PC-3 (cell line): Measurements from ENCODE around the gene CASQ1.

Source experiments
- EZH2 ChIP-seq: fragments of 300-600 bp; sonication (generic); IDR thresholded peaks from one replicate; pipeline ENCODE4 v1.6.1; 2017; ENCODE audit warnings: antibody characterized with exemption, mild to moderate bottlenecking, low read length; ENCODE audit not compliant: unreplicated experiment
- TF ChIP-seq, protein P1 (sequence below): fragments of 300-600 bp; sonication (generic); conservative IDR thresholded peaks from 2 replicates; pipeline ENCODE4 v1.5.1; 2017; ENCODE audit warnings: antibody characterized with exemption, low read depth, mild to moderate bottlenecking, low read length

DNA sequence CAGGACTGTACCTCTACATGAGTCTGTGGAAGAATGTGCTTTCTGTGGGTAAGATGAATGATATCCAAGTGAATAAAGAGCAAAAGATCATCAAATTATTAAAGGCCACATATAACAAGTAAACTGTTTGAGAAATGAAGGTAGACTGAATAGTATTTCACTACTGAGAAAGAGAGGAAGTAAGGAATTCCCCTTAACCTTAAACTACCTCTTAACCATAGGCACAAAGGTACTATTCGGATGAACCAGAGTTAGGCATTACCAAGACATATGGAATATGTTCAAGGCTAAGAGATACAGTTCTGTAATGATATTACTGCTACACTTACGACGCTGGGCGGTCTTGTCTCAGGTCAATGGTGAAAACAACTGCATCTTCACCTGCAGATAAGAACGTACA lies 46.4 kb downstream of the CASQ1 start:
- TF ChIP-seq, protein P1, sequence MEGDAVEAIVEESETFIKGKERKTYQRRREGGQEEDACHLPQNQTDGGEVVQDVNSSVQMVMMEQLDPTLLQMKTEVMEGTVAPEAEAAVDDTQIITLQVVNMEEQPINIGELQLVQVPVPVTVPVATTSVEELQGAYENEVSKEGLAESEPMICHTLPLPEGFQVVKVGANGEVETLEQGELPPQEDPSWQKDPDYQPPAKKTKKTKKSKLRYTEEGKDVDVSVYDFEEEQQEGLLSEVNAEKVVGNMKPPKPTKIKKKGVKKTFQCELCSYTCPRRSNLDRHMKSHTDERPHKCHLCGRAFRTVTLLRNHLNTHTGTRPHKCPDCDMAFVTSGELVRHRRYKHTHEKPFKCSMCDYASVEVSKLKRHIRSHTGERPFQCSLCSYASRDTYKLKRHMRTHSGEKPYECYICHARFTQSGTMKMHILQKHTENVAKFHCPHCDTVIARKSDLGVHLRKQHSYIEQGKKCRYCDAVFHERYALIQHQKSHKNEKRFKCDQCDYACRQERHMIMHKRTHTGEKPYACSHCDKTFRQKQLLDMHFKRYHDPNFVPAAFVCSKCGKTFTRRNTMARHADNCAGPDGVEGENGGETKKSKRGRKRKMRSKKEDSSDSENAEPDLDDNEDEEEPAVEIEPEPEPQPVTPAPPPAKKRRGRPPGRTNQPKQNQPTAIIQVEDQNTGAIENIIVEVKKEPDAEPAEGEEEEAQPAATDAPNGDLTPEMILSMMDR, result no peak
- no peak for TF ChIP-seq EZH2
